Germinal center (tissue), 1 donor: ENCODE data around the gene PEX26.
"Not testable (repeated sequence)": the region's sequence is repeated elsewhere in the genome, so short reads cannot be mapped to it uniquely, and the experiment has no call there.

Experiments
- DNase-seq: peaks from one replicate; pipeline ENCODE4 v3.0.0; 2012; ENCODE audit warnings: mixed read lengths, low spot score

Gene PEX26

GRCh38 chr22:18071307-18071967, 6.4 kb upstream of the PEX26 start:
- DNase-seq, result peak; percentile 40

GRCh38 chr22:18071968-18072310, 5.9 kb upstream of the PEX26 start:
- DNase-seq, result no peak

GRCh38 chr22:18073467-18073866, 4.3 kb upstream of the PEX26 start:
- no peak for DNase-seq

- not testable (repeated sequence) for DNase-seq
Observed at GRCh38 chr22:18073927-18074326, 3.9 kb upstream of the PEX26 start.

- DNase-seq, result no peak
Observed at GRCh38 chr22:18075101-18075719, 2.6 kb upstream of the PEX26 start.

- peak; percentile 64 for DNase-seq
Observed at GRCh38 chr22:18075720-18076497, 1.9 kb upstream of the PEX26 start.

GRCh38 chr22:18077087-18077638, 627 bp upstream of the PEX26 start:
- DNase-seq, result no peak

GRCh38 chr22:18078329-18079041, 695 bp downstream of the PEX26 start:
- peak; percentile 40 for DNase-seq

GRCh38 chr22:18079706-18080233, 2.0 kb downstream of the PEX26 start:
- DNase-seq, result no peak

- no peak for DNase-seq
Observed at GRCh38 chr22:18081416-18081815, 3.6 kb downstream of the PEX26 start.

- DNase-seq, result no peak
Observed at GRCh38 chr22:18082467-18082866, 4.7 kb downstream of the PEX26 start.

- DNase-seq, result no peak
Observed at GRCh38 chr22:18083406-18083805, 5.6 kb downstream of the PEX26 start.

GRCh38 chr22:18085188-18085587, 7.4 kb downstream of the PEX26 start:
- DNase-seq, result no peak

- no peak for DNase-seq
Observed at GRCh38 chr22:18087350-18087855, 9.6 kb downstream of the PEX26 start.

- DNase-seq, result no peak
Observed at GRCh38 chr22:18088825-18089568, 11.2 kb downstream of the PEX26 start.

GRCh38 chr22:18090286-18090685, 12.5 kb downstream of the PEX26 start:
- DNase-seq, result no peak

- no peak for DNase-seq
Observed at GRCh38 chr22:18091478-18091877, 13.7 kb downstream of the PEX26 start.

GRCh38 chr22:18091916-18092526, 14.2 kb downstream of the PEX26 start:
- no peak for DNase-seq

- no peak for DNase-seq
Observed at GRCh38 chr22:18093661-18094060, 15.9 kb downstream of the PEX26 start.

GRCh38 chr22:18095101-18095805, 17.5 kb downstream of the PEX26 start:
- no peak for DNase-seq
